H1 (cell line): ENCODE data around the gene PGAM2. TPM values are rescaled to one million over a fixed set of nuclear protein-coding genes. Genes with fewer than 3 reads are reported as not detected.

Experiments used
- ATF3 ChIP-seq: IDR thresholded peaks from 2 replicates; pipeline ENCODE4 v1.6.1; 2011; ENCODE audit warnings: low read depth, mild to moderate bottlenecking, low read length; ENCODE audit not compliant: insufficient read depth
- BACH1 ChIP-seq: IDR thresholded peaks from 2 replicates; pipeline ENCODE4 v1.6.1; 2012; ENCODE audit warnings: low read length, improper control_type of control experiment
- CBX5 ChIP-seq: fragments of 300-800, 300-1000 bp; sonication (generic); IDR thresholded peaks from 2 replicates; pipeline ENCODE4 v1.7.1; 2016; ENCODE audit warnings: antibody characterized with exemption, low read length, low read depth
- GTF2F1 ChIP-seq: IDR thresholded peaks from 2 replicates; pipeline ENCODE4 v1.6.1; 2012; ENCODE audit warnings: low read depth, low read length, improper control_type of control experiment, borderline replicate concordance
- HDAC2 ChIP-seq, 2 experiments: fragments of 300-600 bp in 1 of 2; sonication (generic) in 1 of 2; IDR thresholded peaks; 2 replicates each; pipeline ENCODE4 v1.6.1; 2011 to 2012; ENCODE audit warnings: low read depth in 2 of 2, low read length in 2 of 2, mild to moderate bottlenecking in 2 of 2, moderate library complexity in 2 of 2, borderline replicate concordance in 1 of 2, inconsistent platforms in 1 of 2
- KDM1A ChIP-seq: fragments of 200-600, 300-600 bp; sonication (generic); IDR thresholded peaks from 2 replicates; pipeline ENCODE4 v1.7.1; 2016; ENCODE audit warnings: mild to moderate bottlenecking, low read length, borderline replicate concordance
- KDM4A ChIP-seq: IDR thresholded peaks from one replicate; pipeline ENCODE4 v1.7.1; 2012; ENCODE audit warnings: low read depth, mild to moderate bottlenecking, moderate library complexity, low read length, inconsistent platforms; ENCODE audit not compliant: severe bottlenecking
- PHF8 ChIP-seq: fragments of 200-600 bp; sonication (generic); conservative IDR thresholded peaks from 2 replicates; pipeline ENCODE4 v1.7.1; 2012; ENCODE audit warnings: low read depth, mild to moderate bottlenecking, inconsistent platforms, low read length, moderate library complexity
- POLR2A ChIP-seq, 2 experiments: IDR thresholded peaks; 1 replicate in 1 of 2; 2 replicates in 1 of 2; pipeline ENCODE4 v1.6.1; 2011; ENCODE audit warnings: low read depth in 2 of 2, low read length in 2 of 2, mild to moderate bottlenecking in 2 of 2; ENCODE audit errors: control extremely low read depth in 1 of 2
- SIRT6 ChIP-seq: IDR thresholded peaks from one replicate; pipeline ENCODE4 v1.7.1; 2012; ENCODE audit warnings: low read length, inconsistent platforms
- SUZ12 ChIP-seq: fragments of 200-600 bp; sonication (generic); IDR thresholded peaks from 2 replicates; pipeline ENCODE4 v1.6.1; 2012; ENCODE audit warnings: mild to moderate bottlenecking, inconsistent platforms, low read length, moderate library complexity, mixed read lengths
- TCF12 ChIP-seq: IDR thresholded peaks from 2 replicates; pipeline ENCODE4 v1.6.1; 2011; ENCODE audit warnings: low read depth, mild to moderate bottlenecking, low read length
- TEAD4 ChIP-seq: IDR thresholded peaks from 2 replicates; pipeline ENCODE4 v1.6.1; 2012; ENCODE audit warnings: low read depth, low read length, inconsistent platforms, mixed read lengths
- YY1 ChIP-seq: IDR thresholded peaks from 2 replicates; pipeline ENCODE4 v1.6.1; 2011; ENCODE audit warnings: low read depth, mild to moderate bottlenecking, low read length
- polyA plus RNA-seq, 7 experiments: library from polyadenylated mRNA; depleted of rRNA in 3 of 7; stranded (reverse) in 5 of 7; unstranded in 2 of 7; fragments of >200 nt in 5 of 7; fragments of 200-250 nt in 2 of 7; gene quantifications; 1 replicate in 5 of 7; 2 replicates in 1 of 7; 4 replicates in 1 of 7; pipeline versions ENCODE4 v1.2.1 to v1.2.3, GENCODE V29; 2011 to 2013; ENCODE audit warnings: missing spikeins in 2 of 7, mixed read lengths in 2 of 7
- total RNA-seq: library from RNA; stranded (reverse); fragmentation: NEBNext Ultra II Directional; extraction: Animal tissue kit (Norgen Biotek cat#: 25700); gene quantifications from 2 replicates; pipeline ENCODE4 v1.2.1, GENCODE V29; 2021
- TF ChIP-seq, protein P1 (sequence below): IDR thresholded peaks from 2 replicates; pipeline ENCODE4 v1.6.1; 2012; ENCODE audit warnings: inconsistent platforms

Gene PGAM2
- total and polyA plus RNA-seq, 2 of the 8 experiments (the other 6 are each of a cell fraction or from before 2014, with no cell fraction given), result 2.1 to 2.9 TPM

DNA sequence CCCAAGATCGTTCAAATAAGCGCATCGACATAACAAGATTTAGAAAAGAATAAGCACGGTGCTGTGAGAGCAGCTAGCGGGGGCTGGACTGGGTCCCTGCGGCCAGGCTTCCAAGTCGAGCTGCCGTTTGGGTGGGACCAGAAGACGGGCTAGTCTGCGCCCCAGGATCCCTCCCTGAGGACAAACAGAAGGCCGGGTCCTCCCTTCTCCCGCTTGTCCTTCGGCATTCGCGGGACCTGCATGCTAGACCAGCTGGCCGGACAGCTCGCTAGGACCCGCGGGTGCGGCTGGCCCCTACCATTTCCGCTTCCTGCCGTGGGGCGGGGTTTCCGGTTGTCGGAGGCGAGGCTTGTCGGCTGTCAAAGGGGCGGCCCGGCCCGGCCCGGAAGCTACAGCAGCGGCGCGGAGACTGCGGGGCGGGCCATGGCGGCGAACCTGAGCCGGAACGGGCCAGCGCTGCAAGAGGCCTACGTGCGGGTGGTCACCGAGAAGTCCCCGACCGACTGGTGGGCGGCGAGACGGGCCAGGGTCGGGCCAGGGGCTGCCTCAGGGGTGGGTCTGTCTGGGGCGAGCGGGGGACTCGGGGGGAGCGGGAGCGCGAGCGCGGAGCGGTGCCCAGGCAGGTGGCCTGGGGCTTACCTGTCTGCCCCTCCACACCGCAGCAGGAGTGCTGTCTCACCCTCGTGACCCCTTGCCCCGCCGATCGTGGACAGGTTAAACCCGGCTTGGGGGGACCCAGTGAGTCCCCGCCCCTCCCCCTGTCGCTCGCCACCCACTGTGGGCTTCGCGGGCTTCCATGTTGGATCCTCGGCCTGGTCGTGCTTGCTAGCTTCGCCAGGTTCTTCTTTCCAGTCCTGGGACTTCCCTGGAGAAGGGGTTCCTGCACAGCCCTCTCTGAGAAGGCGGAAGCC is 20.8 kb downstream of the PGAM2 start, which contains the start of gene DBNL (continued):
- TF ChIP-seq, protein P1, sequence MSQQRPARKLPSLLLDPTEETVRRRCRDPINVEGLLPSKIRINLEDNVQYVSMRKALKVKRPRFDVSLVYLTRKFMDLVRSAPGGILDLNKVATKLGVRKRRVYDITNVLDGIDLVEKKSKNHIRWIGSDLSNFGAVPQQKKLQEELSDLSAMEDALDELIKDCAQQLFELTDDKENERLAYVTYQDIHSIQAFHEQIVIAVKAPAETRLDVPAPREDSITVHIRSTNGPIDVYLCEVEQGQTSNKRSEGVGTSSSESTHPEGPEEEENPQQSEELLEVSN, result peak; percentile 91
- TF ChIP-seq KDM4A (peak; percentile 59), BACH1 (no peak), SUZ12 (no peak), SIRT6 (no peak), YY1 (peak; percentile 69; the same call in 1 of the 2 replicates), KDM1A (no peak), GTF2F1 (0 out of 2 replicates have a peak, but pooled peaks have one; percentile 24), TCF12 (no peak), HDAC2 (IDR thresholded peaks at IDR 0.05; ENCODE audit: borderline replicate concordance in 1 of 2, low read depth in 2 of 2, low read length in 2 of 2) (peak in 1 of 2 experiments; percentile 92; a peak in 2 of 4 replicates), POLR2A (IDR thresholded peaks at IDR 0.05; ENCODE audit: control extremely low read depth in 1 of 2, low read depth in 2 of 2, low read length in 2 of 2) (no peak), PHF8 (peak; percentile 56), CBX5 (no peak), ATF3 (no peak), TEAD4 (no peak)
